Neutrophil (primary cell): ENCODE data around the gene NTRK2.

Experiments used
- H3K27ac ChIP-seq: fragments of 200-600 bp; sonication (generic); 2 replicates; pipeline ENCODE4 v1.5.1; 2016; ENCODE audit warnings: mild to moderate bottlenecking, moderate library complexity
- H3K27me3 ChIP-seq: fragments of 200-600 bp; sonication (generic); 2 replicates; pipeline ENCODE4 v1.6.0; 2016; ENCODE audit warnings: mild to moderate bottlenecking
- H3K36me3 ChIP-seq: fragments of 200-600 bp; sonication (generic); 2 replicates; pipeline ENCODE4 v1.5.1; 2017
- H3K4me1 ChIP-seq, 2 experiments: fragments of 200-600 bp in 1 of 2; sonication (generic) in 1 of 2; 1 replicate in 1 of 2; 2 replicates in 1 of 2; pipeline versions ENCODE4 v1.5.1 to v1.6.1; 2013 to 2016; ENCODE audit warnings: low read depth in 1 of 2, low read length in 1 of 2, mild to moderate bottlenecking in 1 of 2, moderate library complexity in 1 of 2; ENCODE audit not compliant: control insufficient read depth in 1 of 2, insufficient read depth in 1 of 2
- H3K4me3 ChIP-seq, 2 experiments: fragments of 200-600 bp in 1 of 2; sonication (generic) in 1 of 2; 1 replicate in 1 of 2; 2 replicates in 1 of 2; pipeline ENCODE4 v1.5.1; 2013 to 2016; ENCODE audit warnings: low read depth in 1 of 2, low read length in 1 of 2, mild to moderate bottlenecking in 1 of 2, moderate library complexity in 1 of 2
- H3K9me3 ChIP-seq: fragments of 200-600 bp; sonication (generic); 2 replicates; pipeline ENCODE4 v1.5.1; 2016
- TF ChIP-seq, protein P1 (sequence below): fragments of 200-600 bp; sonication (generic); IDR thresholded peaks from 2 replicates; pipeline ENCODE4 v1.5.1; 2016; ENCODE audit warnings: antibody characterized with exemption

The NTRK2 gene

DNA sequence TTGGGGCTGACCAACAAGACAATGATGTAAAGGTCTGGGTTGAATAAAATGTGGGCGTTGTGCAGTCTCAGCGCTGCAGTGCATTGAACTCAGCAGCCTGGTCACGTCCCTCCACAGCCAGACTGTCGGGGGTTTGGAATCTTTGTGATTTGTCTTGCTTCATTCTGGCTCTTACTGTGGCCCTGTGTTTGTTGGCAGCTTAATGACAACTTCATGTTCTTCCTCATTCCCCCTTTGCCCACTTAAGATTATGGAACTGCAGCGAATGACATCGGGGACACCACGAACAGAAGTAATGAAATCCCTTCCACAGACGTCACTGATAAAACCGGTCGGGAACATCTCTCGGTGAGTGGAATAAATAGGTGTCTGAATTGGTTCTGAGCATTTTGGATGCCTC, 75.2 kb downstream of the NTRK2 start:
- no peak overlapping the region for H3K4me3 ChIP-seq
- no peaks in the 10 kb centered on the region for H3K9me3 ChIP-seq
- no peak overlapping the region for H3K27ac ChIP-seq
- no peaks in the 10 kb centered on the region for H3K36me3 ChIP-seq
- no peaks in the 10 kb centered on the region for H3K4me1 ChIP-seq
- TF ChIP-seq, protein P1, sequence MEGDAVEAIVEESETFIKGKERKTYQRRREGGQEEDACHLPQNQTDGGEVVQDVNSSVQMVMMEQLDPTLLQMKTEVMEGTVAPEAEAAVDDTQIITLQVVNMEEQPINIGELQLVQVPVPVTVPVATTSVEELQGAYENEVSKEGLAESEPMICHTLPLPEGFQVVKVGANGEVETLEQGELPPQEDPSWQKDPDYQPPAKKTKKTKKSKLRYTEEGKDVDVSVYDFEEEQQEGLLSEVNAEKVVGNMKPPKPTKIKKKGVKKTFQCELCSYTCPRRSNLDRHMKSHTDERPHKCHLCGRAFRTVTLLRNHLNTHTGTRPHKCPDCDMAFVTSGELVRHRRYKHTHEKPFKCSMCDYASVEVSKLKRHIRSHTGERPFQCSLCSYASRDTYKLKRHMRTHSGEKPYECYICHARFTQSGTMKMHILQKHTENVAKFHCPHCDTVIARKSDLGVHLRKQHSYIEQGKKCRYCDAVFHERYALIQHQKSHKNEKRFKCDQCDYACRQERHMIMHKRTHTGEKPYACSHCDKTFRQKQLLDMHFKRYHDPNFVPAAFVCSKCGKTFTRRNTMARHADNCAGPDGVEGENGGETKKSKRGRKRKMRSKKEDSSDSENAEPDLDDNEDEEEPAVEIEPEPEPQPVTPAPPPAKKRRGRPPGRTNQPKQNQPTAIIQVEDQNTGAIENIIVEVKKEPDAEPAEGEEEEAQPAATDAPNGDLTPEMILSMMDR, result no peak
- H3K27me3 ChIP-seq, result no peaks in the 10 kb centered on the region

DNA sequence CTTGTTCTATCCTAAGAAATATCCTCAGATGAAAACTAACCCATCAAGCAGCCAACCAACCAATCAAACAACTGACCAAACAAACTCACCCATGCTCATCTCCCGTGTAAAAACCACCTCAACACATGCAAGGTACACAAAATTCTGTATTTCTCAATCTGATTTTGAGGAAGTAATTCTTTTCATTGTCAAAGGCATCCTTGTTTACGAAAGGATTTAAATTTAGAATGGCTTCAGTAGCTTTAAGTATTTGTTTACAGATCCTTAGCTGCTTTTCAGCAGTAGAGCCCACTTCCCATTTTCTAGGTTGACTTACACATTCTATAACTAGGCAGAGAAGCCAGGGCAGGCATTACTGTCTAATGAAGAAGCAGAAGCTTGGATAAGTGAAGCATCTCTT, 78.6 kb downstream of the NTRK2 start:
- no peaks in the 10 kb centered on the region for H3K4me1 ChIP-seq
- TF ChIP-seq, protein P1, result no peak
- no peaks in the 10 kb centered on the region for H3K9me3 ChIP-seq
- H3K4me3 ChIP-seq, result no peak overlapping the region
- H3K27me3 ChIP-seq, result no peaks in the 10 kb centered on the region
- H3K27ac ChIP-seq, result no peak overlapping the region
- no peaks in the 10 kb centered on the region for H3K36me3 ChIP-seq

DNA sequence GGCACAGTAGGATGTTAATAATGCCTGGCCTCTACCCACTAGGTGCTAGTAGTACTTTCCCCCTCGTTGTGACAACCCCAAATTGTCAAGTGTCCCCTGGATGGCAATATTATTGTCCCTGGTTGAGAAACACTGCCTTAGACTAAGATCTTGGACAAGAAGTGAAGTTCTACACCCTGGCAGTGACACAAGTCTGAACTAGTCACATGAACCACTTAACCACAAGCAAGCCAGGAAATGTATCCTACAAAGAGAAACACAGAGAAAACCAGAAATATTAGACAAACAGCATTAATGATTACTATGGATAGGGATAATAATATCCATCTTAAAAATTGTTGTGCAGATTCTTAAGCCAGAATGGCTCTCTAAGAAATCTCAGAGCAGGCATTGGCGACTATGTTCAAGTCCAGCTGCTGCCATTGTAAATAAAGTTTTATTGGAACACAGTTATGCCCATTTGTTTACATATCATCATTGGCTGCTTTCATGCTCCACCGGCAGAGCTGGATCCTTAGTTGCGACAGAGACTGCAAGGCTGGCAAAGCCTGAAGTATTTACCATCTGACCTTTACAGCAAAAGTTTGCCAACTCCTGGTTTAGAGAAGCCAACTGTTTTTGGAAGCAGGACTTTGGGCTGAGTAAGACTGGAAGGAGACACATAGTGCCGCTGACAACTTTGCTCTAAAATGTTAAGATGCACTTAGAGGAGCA, 80.8 kb downstream of the NTRK2 start:
- TF ChIP-seq, protein P1, result no peak
- H3K27ac ChIP-seq, result no peak overlapping the region
- H3K9me3 ChIP-seq, result no peaks in the 10 kb centered on the region
- H3K36me3 ChIP-seq, result no peaks in the 10 kb centered on the region
- H3K4me1 ChIP-seq, result no peaks in the 10 kb centered on the region
- no peaks in the 10 kb centered on the region for H3K27me3 ChIP-seq
- no peak overlapping the region for H3K4me3 ChIP-seq

DNA sequence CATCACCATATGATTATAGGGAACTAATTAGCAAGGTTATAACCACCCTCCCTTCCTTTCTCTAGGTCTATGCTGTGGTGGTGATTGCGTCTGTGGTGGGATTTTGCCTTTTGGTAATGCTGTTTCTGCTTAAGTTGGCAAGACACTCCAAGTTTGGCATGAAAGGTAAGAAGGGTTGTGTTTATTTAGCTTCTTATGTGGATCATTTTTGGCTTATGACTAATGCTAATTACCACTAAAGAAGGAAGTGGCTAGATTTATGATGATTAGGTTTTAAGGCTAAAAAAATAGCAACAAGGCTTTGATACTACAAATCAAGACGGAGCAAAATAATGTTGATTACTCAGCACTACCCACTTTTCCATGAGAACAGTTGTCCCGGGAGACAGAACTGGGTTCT, 82.4 kb downstream of the NTRK2 start:
- Histone ChIP-seq H3K4me3 (no peak overlapping the region), H3K4me1 (no peaks in the 10 kb centered on the region), H3K9me3 (no peaks in the 10 kb centered on the region), H3K36me3 (no peaks in the 10 kb centered on the region), H3K27ac (no peak overlapping the region), H3K27me3 (peaks cover 8% of the 10 kb centered on the region)
- TF ChIP-seq, protein P1, result no peak

GRCh38 chr9:84754461-84754860, 84.9 kb downstream of the NTRK2 start:
- TF ChIP-seq, protein P1, result no peak
- Histone ChIP-seq H3K4me1 (no peaks in the 10 kb centered on the region), H3K36me3 (no peaks in the 10 kb centered on the region), H3K27me3 (peaks cover 8% of the 10 kb centered on the region), H3K27ac (no peak overlapping the region), H3K9me3 (no peaks in the 10 kb centered on the region), H3K4me3 (no peak overlapping the region)
